Heart right ventricle (tissue), 16 donors: ENCODE results near the gene HDAC8. TPM values are rescaled to one million over a fixed set of nuclear protein-coding genes. Genes with fewer than 3 reads are reported as not detected.

Experiments used
- ATAC-seq, 8 donors: fragments of 200-7000 bp; cut with Tn5 transposase; one replicate each; pipeline ENCODE4 v1.9.1; 2020; ENCODE audit warnings: mild to moderate bottlenecking in 8 of 8, moderate library complexity in 8 of 8, moderate number of reproducible peaks in 1 of 8
- DNase-seq, 2 donors: peaks; one replicate each; pipeline ENCODE4 v3.0.0-alpha.2; 2020
- H3K27ac ChIP-seq, 10 donors: fragments of 200-600 bp; sonication (generic) in 2 of 10; one replicate each; pipeline versions ENCODE4 v1.5.0 to v1.8.0; 2020 to 2022; ENCODE audit warnings: mild to moderate bottlenecking in 3 of 10
- H3K27me3 ChIP-seq, 7 donors: fragments of 200-600 bp; one replicate each; pipeline ENCODE4 v1.8.0; 2021 to 2022; ENCODE audit warnings: mild to moderate bottlenecking in 2 of 7
- H3K36me3 ChIP-seq, 9 donors: fragments of 200-600 bp; sonication (generic) in 1 of 9; one replicate each; pipeline versions ENCODE4 v1.5.0 to v1.8.0; 2020 to 2022; ENCODE audit warnings: mild to moderate bottlenecking in 2 of 9
- H3K4me1 ChIP-seq, 9 donors: fragments of 200-600 bp; sonication (generic) in 1 of 9; one replicate each; pipeline versions ENCODE4 v1.5.0 to v1.8.0; 2020 to 2022; ENCODE audit warnings: mild to moderate bottlenecking in 4 of 9
- H3K4me3 ChIP-seq, 10 donors: fragments of 200-600 bp; sonication (generic) in 2 of 10; one replicate each; pipeline versions ENCODE4 v1.5.0 to v1.8.0; 2020 to 2022; ENCODE audit warnings: mild to moderate bottlenecking in 7 of 10, moderate library complexity in 2 of 10
- H3K9me3 ChIP-seq, 11 donors: fragments of 200-600 bp in 10 of 11; sonication (generic) in 2 of 11; one replicate each; pipeline versions ENCODE4 v1.5.0 to v1.8.0; 2013 to 2022; ENCODE audit warnings: mild to moderate bottlenecking in 2 of 11, control low read depth in 1 of 11, moderate library complexity in 1 of 11
- WGBS, 2 donors: extraction: QIAGEN DNeasy Blood & Tissue Kit; methylation state at CpG; one replicate each; pipeline ENCODE4 v1.1.7; 2013; ENCODE audit warnings: inconsistent platforms in 1 of 2; 5-methylcytosine and 5-hydroxymethylcytosine counted together
- intact Hi-C, 10 donors: fragments of 100-400 bp; cut with DNase I; formaldehyde crosslinking; loops; one replicate each; pipeline versions ENCODE4 v1.11.1 to v1.14.2; 2022
- polyA plus RNA-seq, 2 donors: library from polyadenylated mRNA; stranded (reverse); fragments of 200-250 nt; gene quantifications; one replicate each; pipeline ENCODE4 v1.2.3, GENCODE V29; 2013
- total RNA-seq, 10 donors: library from RNA; stranded (reverse); fragmentation: NEBNext Ultra II Directional in 3 of 10; extraction: Animal tissue kit (Norgen Biotek cat#: 25700) in 3 of 10; gene quantifications; one replicate each; pipeline versions ENCODE4 v1.2.1 to v1.2.4, GENCODE V29; 2021 to 2023
- TF ChIP-seq, protein P1 (sequence below), 9 donors: fragments of 200-600 bp; sonication (generic) in 2 of 9; IDR thresholded peaks; one replicate each; pipeline versions ENCODE4 v1.5.0 to v1.8.0; 2021 to 2022; ENCODE audit warnings: antibody characterized with exemption in 9 of 9, mild to moderate bottlenecking in 5 of 9, moderate library complexity in 1 of 9
- donor health status: Arrhythmogenic right ventricular cardiomyopathy.
- donor health status: ischemic (EF 13 %, LVEDD 7.1; RV severe dilation, severe dysfunction).
- donor health status: healthy with polysubstance abuse.
- donor health status: DM: no; HTN: yes; CAD: no.
- donor health status: DM: no; HTN: no; CAD: no.
- donor health status: ischemic (EF 25% LVEDD 6.9; RV normal size, moderate dysfunction).
- donor health status: ischemic (EF 25% LVEDD 5.7; RV mildly dilated, moderate dysfunction).
- donor health status: healthy.
- donor health status: DM: yes; HTN: yes; CAD: no.
- donor health status: Ischemic cardiomyopathy.
- donor health status: ischemic (EF 35%, LVEDD 5.7; RV mildly dilated, moderate dysfunction).
- donor health status: nonischemic (EF 11% LVEDD 7.7; RV severe dilation, severe dysfunction).
- donor health status: DM: yes; HTN: yes; CAD: no.
- donor health status: PGD.
- donor health status: ischemic (EF 29% LVEDD 5.4; RV normal size, mild dysfunction).
- donor health status: nonischemic (EF 23%, LVEDD 6.1; RV moderate dilation, normal function).

HDAC8 gene
- total and polyA plus RNA-seq, 12 donors = 15.9 to 48.1 (median 19.5) TPM

DNA sequence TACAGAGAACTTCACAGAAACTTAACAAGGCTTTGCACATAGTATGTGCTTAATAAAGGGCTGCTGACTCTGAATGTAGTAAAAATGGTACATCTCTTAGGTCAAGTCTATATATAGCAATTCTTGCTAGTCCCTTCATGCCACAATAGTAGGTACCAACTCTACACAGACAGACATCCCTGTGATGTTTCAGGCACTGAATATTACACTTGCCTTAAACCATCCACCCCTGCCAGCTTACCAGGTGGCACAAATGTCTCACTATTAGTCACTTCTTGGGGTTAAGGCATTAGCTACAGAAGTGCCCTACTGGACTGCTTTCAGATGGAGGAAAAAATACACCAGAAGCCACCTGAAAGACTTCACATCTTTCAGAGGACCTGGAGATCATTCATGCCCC, 180.6 kb downstream of the HDAC8 start:
- ATAC-seq (no peak), DNase-seq (no peak)
- peaks cover 0 to 27% (median 10%) of the 10 kb centered on the region in 9 donors for H3K4me1 ChIP-seq
- intact Hi-C loops = no loop called here
- no peak overlapping the region for H3K4me3 ChIP-seq
- H3K27me3 ChIP-seq = peaks cover 0 to 39% (median 0%) of the 10 kb centered on the region in 7 donors
- H3K9me3 ChIP-seq = no peaks in the 10 kb centered on the region
- no peaks in the 10 kb centered on the region for H3K36me3 ChIP-seq
- H3K27ac ChIP-seq = no peak overlapping the region
- TF ChIP-seq, protein P1, sequence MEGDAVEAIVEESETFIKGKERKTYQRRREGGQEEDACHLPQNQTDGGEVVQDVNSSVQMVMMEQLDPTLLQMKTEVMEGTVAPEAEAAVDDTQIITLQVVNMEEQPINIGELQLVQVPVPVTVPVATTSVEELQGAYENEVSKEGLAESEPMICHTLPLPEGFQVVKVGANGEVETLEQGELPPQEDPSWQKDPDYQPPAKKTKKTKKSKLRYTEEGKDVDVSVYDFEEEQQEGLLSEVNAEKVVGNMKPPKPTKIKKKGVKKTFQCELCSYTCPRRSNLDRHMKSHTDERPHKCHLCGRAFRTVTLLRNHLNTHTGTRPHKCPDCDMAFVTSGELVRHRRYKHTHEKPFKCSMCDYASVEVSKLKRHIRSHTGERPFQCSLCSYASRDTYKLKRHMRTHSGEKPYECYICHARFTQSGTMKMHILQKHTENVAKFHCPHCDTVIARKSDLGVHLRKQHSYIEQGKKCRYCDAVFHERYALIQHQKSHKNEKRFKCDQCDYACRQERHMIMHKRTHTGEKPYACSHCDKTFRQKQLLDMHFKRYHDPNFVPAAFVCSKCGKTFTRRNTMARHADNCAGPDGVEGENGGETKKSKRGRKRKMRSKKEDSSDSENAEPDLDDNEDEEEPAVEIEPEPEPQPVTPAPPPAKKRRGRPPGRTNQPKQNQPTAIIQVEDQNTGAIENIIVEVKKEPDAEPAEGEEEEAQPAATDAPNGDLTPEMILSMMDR (IDR thresholded peaks at IDR 0.05) = no peak

DNA sequence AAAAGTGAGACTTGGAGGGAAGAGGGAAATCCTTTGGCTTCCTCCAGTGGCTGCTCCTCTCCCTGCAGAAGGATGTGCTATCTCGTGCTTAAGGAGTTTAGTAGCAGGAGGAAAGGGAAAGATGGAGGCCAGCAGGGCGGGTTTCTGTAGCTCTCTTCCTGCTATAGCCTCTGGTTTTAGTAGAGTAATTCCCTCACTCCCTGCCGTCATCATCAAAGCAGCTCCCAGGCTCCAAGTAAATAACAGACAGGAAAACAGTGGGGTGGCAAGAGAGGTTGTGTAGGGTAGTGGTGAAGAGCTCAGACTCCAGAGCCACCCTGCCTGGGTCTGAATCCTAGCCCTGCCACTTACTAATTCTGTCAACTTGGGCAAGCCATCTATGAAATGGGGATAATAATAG, 185.4 kb downstream of the HDAC8 start:
- Histone ChIP-seq H3K9me3 (no peaks in the 10 kb centered on the region), H3K36me3 (no peaks in the 10 kb centered on the region), H3K27me3 (peaks cover 0 to 32% (median 0%) of the 10 kb centered on the region in 7 donors), H3K4me1 (peaks cover 0 to 4% (median 0%) of the 10 kb centered on the region in 9 donors), H3K27ac (no peak overlapping the region), H3K4me3 (no peak overlapping the region)
- intact Hi-C loops = loop anchor here in 1 of 10 donors (10.0 kb wide), 1 partner anchor 158 kb away; no protein-coding TSS in a partner anchor
- no peak for DNase-seq
- ATAC-seq = no peak
- WGBS, 2 donors = 69 to 79% methylated on average over 3 of the region's 3 CpGs
- TF ChIP-seq, protein P1 (IDR thresholded peaks at IDR 0.05) = no peak

DNA sequence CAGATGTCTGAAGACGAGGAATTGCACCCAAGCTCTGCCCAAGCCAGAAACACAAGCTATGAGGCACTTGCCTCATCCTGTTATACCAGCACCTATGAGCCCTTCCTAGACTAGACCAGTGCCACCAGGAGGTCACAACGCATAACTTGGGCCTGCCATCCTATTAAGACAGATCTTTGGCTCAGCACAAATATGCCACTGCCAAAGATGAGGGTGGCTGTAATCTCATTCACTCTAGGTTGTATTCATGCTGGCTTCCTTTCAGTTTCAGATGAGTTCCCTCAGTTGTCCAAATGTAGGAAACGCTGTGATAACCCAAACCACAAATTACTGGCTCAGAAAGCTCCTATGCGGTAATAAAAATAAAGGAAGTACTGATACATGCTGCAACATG, 190.4 kb downstream of the HDAC8 start:
- peak; percentile 17 to 96 (median 89) for ATAC-seq
- TF ChIP-seq, protein P1 (IDR thresholded peaks at IDR 0.05) = no peak
- 29 to 30% methylated on average over 4 of the region's 4 CpGs for WGBS, 2 donors

DNA sequence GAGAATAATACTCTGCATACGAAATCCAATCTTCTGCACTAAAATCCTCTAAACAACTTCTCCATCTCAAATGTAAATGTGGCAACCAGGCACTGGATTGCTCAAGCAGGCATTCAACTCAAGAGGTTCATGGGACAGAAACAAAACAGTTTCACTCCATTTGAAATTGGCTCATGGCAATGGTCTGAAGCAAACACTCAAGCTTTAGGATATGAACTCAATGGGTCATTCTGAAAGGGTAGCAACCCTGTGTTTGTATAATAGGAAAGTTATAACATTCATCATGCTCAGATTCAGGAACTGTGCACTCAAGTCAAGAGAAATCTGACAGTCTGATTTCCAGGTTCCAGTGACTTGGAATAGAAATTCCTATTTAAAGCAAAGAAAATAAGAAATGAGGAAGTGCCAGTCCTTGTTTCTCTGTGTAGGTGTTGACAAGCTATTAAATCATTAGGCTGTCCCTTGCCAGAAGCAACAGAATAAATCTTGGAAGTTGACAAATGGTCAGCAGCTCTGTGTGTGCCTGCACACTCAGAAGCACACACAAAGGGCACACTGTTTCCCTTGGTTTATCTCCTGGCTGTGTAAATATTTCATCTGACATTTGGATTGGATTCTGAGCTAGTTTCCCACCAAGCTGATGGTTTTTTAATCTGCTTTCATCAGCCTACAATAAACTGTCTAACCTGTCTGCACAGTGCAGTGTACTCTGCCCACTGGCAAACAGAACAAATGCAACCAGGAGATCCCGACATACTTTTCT, 191.0 kb downstream of the HDAC8 start:
- peak overlapping the region in 1 of 10 donors; percentile 48 for H3K27ac ChIP-seq
- ATAC-seq = peak; percentile 47 to 76 (median 58)
- intact Hi-C loops = loop anchor here in 1 of 10 donors (10.0 kb wide), 1 partner anchor 163 kb away; no protein-coding TSS in a partner anchor

More for the DNA sequence above, 190.4 kb downstream of the HDAC8 start:
- peak in 1 of 2 donors; percentile 23 for DNase-seq
- Histone ChIP-seq H3K36me3 (no peaks in the 10 kb centered on the region), H3K4me3 (no peak overlapping the region), H3K27me3 (peaks cover 0 to 21% (median 0%) of the 10 kb centered on the region in 7 donors), H3K27ac (peak overlapping the region in 1 of 10 donors; percentile 48), H3K9me3 (no peaks in the 10 kb centered on the region), H3K4me1 (peaks cover 0 to 12% (median 0%) of the 10 kb centered on the region in 9 donors)
- intact Hi-C loops = loop anchor here in 1 of 10 donors (10.0 kb wide), 1 partner anchor 163 kb away; no protein-coding TSS in a partner anchor

More for the DNA sequence above, 191.0 kb downstream of the HDAC8 start:
- Histone ChIP-seq H3K27me3 (peaks cover 0 to 19% (median 0%) of the 10 kb centered on the region in 7 donors), H3K9me3 (no peaks in the 10 kb centered on the region), H3K4me1 (peaks cover 0 to 12% (median 0%) of the 10 kb centered on the region in 9 donors), H3K36me3 (no peaks in the 10 kb centered on the region), H3K4me3 (no peak overlapping the region)
- WGBS, 2 donors = 56 to 65% methylated on average over 2 of the region's 2 CpGs
- TF ChIP-seq, protein P1 (IDR thresholded peaks at IDR 0.05) = no peak
- no peak for DNase-seq
